ENCODE measurements around the gene LTO1.

LTO1 gene

GRCh38 chr11:69674267-69674885 lies 777 bp downstream of the LTO1 start:
- DNase-seq = no peak

GRCh38 chr11:69671734-69672465 lies 3.3 kb downstream of the LTO1 start:
- DNase-seq = no peak

GRCh38 chr11:69670158-69670845 lies 4.9 kb downstream of the LTO1 start:
- no peak for DNase-seq

GRCh38 chr11:69669486-69669885 lies 5.7 kb downstream of the LTO1 start:
- DNase-seq = no peak

GRCh38 chr11:69667619-69668604 lies 7.2 kb downstream of the LTO1 start:
- no peak for DNase-seq

GRCh38 chr11:69666752-69667536 lies 8.2 kb downstream of the LTO1 start:
- DNase-seq = no peak

GRCh38 chr11:69666261-69666660 lies 8.9 kb downstream of the LTO1 start:
- DNase-seq = no peak

- no peak for DNase-seq
Observed at GRCh38 chr11:69665669-69666068, 9.5 kb downstream of the LTO1 start.

- DNase-seq = no peak
Observed at GRCh38 chr11:69664901-69665300, 10.3 kb downstream of the LTO1 start.

- DNase-seq = no peak
Observed at GRCh38 chr11:69664103-69664775, 10.9 kb downstream of the LTO1 start.

GRCh38 chr11:69663326-69663725 lies 11.8 kb downstream of the LTO1 start:
- DNase-seq = no peak

- no peak for DNase-seq
Observed at GRCh38 chr11:69662806-69663205, 12.3 kb downstream of the LTO1 start.

- no peak for DNase-seq
Observed at GRCh38 chr11:69662021-69662698, 13.0 kb downstream of the LTO1 start.

GRCh38 chr11:69661413-69661715 lies 13.8 kb downstream of the LTO1 start:
- DNase-seq = no peak

GRCh38 chr11:69660001-69660500 lies 15.1 kb downstream of the LTO1 start:
- no peak for DNase-seq

- DNase-seq = no peak
Observed at GRCh38 chr11:69659591-69659990, 15.6 kb downstream of the LTO1 start.

- no peak for DNase-seq
Observed at GRCh38 chr11:69658626-69659450, 16.3 kb downstream of the LTO1 start.

GRCh38 chr11:69657911-69658625 lies 17.1 kb downstream of the LTO1 start:
- DNase-seq = no peak

- DNase-seq = no peak
Observed at GRCh38 chr11:69657456-69657910, 17.7 kb downstream of the LTO1 start.

All from cerebellar nuclear complex (tissue), 1 donor.